ENCODE results near the gene OLFML3.
A peak's percentile ranks its signal among the peaks of the same experiment; 100 is the strongest.
"Not testable (repeated sequence)": the region's sequence is repeated elsewhere in the genome, so short reads cannot be mapped to it uniquely, and the experiment has no call there.

The OLFML3 gene

GRCh38 chr1:113978863-113979702 lies at the start of gene OLFML3:
TSS of gene OLFML3 (plus strand) at chr1:113979474. CDS start at chr1:113979517, 43 bp downstream.
- DNase-seq (ENCODE audit: low read depth, low spot score), result peak; percentile 98

GRCh38 chr1:113929750-113930498 lies 49.4 kb upstream of the OLFML3 start:
- peak; percentile 61 for DNase-seq (ENCODE audit: low read depth, low spot score)

- peak; percentile 47 for DNase-seq (ENCODE audit: low read depth, low spot score)
These were observed 48.6 kb upstream of the OLFML3 start for GRCh38 chr1:113930499-113931161.

- no peak for DNase-seq (ENCODE audit: low read depth, low spot score)
These were observed 47.8 kb upstream of the OLFML3 start for GRCh38 chr1:113931451-113931851.

GRCh38 chr1:113934006-113934405 lies 45.3 kb upstream of the OLFML3 start:
- DNase-seq (ENCODE audit: low read depth, low spot score), result no peak

GRCh38 chr1:113934511-113935055 lies 44.7 kb upstream of the OLFML3 start:
- no peak for DNase-seq (ENCODE audit: low read depth, low spot score)

GRCh38 chr1:113935176-113935575 lies 44.1 kb upstream of the OLFML3 start:
- no peak for DNase-seq (ENCODE audit: low read depth, low spot score)

GRCh38 chr1:113935970-113936369 lies 43.3 kb upstream of the OLFML3 start:
- no peak for DNase-seq (ENCODE audit: low read depth, low spot score)

- DNase-seq (ENCODE audit: low read depth, low spot score), result no peak
These were observed 42.1 kb upstream of the OLFML3 start for GRCh38 chr1:113937146-113937545.

- DNase-seq (ENCODE audit: low read depth, low spot score), result no peak
These were observed 41.1 kb upstream of the OLFML3 start for GRCh38 chr1:113938192-113938591.

GRCh38 chr1:113940365-113941244 lies 38.7 kb upstream of the OLFML3 start:
- DNase-seq (ENCODE audit: low read depth, low spot score), result no peak

GRCh38 chr1:113941245-113941559 lies 38.1 kb upstream of the OLFML3 start:
- no peak for DNase-seq (ENCODE audit: low read depth, low spot score)

- no peak for DNase-seq (ENCODE audit: low read depth, low spot score)
These were observed 36.7 kb upstream of the OLFML3 start for GRCh38 chr1:113942527-113942926.

GRCh38 chr1:113943028-113943811 lies 36.1 kb upstream of the OLFML3 start:
- DNase-seq (ENCODE audit: low read depth, low spot score), result no peak

GRCh38 chr1:113945329-113945728 lies 33.9 kb upstream of the OLFML3 start:
- DNase-seq (ENCODE audit: low read depth, low spot score), result no peak

- no peak for DNase-seq (ENCODE audit: low read depth, low spot score)
These were observed 33.2 kb upstream of the OLFML3 start for GRCh38 chr1:113946112-113946511.

GRCh38 chr1:113946678-113947387 lies 32.4 kb upstream of the OLFML3 start:
- DNase-seq (ENCODE audit: low read depth, low spot score), result peak; percentile 36

GRCh38 chr1:113947388-113948107 lies 31.7 kb upstream of the OLFML3 start:
- DNase-seq (ENCODE audit: low read depth, low spot score), result no peak

GRCh38 chr1:113948151-113948550 lies 31.1 kb upstream of the OLFML3 start:
- not testable (repeated sequence) for DNase-seq (ENCODE audit: low read depth, low spot score)
